AG09319 (cell line): ENCODE measurements around the gene SUV39H1.
"Not testable (repeated sequence)": the region's sequence is repeated elsewhere in the genome, so short reads cannot be mapped to it uniquely, and the experiment has no call there.

Experiments used
- DNase-seq: peaks from one replicate; pipeline ENCODE4 v3.0.0-alpha.2; 2010; ENCODE audit warnings: low read depth; ENCODE audit errors: extremely low read depth
- CTCF ChIP-seq: IDR thresholded peaks from 2 replicates; pipeline ENCODE4 v1.5.1; 2011; ENCODE audit warnings: low read depth, mild to moderate bottlenecking, inconsistent platforms, low read length, moderate library complexity

The SUV39H1 gene

DNA sequence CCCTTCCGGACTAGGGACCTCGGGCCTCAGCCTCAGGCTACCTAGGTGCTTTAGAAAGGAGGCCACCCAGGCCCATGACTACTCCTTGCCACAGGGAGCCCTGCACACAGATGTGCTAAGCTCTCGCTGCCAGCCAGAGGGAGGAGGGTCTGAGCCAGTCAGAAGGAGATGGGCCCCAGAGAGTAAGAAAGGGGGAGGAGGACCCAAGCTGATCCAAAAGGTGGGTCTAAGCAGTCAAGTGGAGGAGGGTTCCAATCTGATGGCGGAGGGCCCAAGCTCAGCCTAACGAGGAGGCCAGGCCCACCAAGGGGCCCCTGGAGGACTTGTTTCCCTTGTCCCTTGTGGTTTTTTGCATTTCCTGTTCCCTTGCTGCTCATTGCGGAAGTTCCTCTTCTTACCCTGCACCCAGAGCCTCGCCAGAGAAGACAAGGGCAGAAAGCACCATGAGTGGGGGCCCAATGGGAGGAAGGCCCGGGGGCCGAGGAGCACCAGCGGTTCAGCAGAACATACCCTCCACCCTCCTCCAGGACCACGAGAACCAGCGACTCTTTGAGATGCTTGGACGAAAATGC lies 13.0 kb upstream of the SUV39H1 start, which contains the start of gene WAS:
Gene WAS, plus strand, starts transcription at position 389 of the 572 bp plus-strand sequence. Its CDS starts 55 bp downstream, at position 444.
- TF ChIP-seq CTCF = no peak
- DNase-seq = no peak

- no peak for DNase-seq
- TF ChIP-seq CTCF = no peak
Measured at GRCh38 chrX:48684134-48684533, 12.4 kb upstream of the SUV39H1 start.

GRCh38 chrX:48685416-48685815 lies 11.1 kb upstream of the SUV39H1 start:
- no peak for TF ChIP-seq CTCF
- no peak for DNase-seq

- TF ChIP-seq CTCF = no peak
- no peak for DNase-seq
Measured at GRCh38 chrX:48688531-48689150, 7.9 kb upstream of the SUV39H1 start.

GRCh38 chrX:48689208-48689920 lies 7.2 kb upstream of the SUV39H1 start:
- DNase-seq = no peak
- TF ChIP-seq CTCF = no peak

GRCh38 chrX:48691746-48692145 lies 4.8 kb upstream of the SUV39H1 start:
- not testable (repeated sequence) for DNase-seq

DNA sequence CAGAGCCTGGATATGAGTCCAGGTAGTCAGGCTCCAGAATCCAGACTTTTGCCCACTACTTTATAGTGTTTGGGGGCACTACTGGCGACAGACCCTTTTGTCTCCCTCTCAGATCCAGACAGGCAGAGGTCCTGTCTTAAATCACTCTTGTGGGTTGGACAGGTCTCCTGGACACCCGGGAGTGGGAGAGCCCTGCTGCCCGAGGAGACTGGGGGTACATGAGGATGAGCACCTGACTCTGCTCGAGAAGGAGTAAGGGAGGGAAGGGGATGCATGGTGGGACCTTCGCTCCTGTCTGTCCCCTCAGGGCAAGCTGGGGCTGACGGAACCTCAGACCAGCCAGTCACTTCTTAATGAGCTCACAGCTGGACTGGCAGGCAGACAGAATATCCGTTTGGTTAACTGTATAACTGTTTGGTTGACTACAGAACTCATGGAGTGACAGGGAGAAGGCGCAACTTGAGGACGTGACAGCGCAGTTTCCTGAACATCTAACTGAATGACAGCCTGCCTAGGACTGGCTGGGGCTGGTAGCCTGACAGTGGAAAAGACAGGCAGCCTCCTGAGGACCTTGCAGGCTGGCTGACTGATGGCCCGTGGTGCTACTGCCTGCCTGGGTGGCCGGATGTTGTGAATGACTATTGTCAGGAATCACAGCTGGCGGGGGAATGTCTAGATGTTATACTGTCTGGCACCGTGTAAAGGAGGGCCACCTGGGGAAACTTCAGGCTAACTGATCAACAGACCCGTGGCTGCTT lies 1.6 kb upstream of the SUV39H1 start:
- no peak for TF ChIP-seq CTCF
- DNase-seq = no peak
